ENCODE results near the gene ACO1. TPM values are rescaled to one million over a fixed set of nuclear protein-coding genes. Genes with fewer than 3 reads are reported as not detected.

The ACO1 gene
- total RNA-seq, 4 donors from 2014 or later = 10.0 to 39.5 (median 24.9) TPM

DNA sequence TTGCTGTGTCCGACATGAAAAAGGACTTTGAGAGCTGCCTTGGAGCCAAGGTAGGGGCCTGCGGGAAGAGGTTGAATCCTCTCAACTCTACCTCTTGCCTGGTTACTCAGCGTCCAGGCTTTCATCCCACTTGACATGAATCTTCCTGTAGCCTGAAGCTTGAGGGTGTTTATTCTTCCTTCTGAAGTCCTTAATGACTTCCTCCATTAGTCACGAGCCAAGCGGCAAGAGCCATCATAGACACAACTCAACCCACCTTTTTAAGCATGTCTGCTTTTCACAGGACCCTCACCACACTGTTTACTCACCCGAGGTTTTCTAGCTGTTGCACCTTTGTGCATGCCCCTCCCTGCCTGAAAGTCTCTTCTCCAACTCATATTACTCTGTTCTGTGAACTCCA, 40.2 kb downstream of the ACO1 start:
- Histone ChIP-seq H3K4me1 (no peaks in the 10 kb centered on the region), H3K27ac (no peak overlapping the region), H3K36me3 (no peaks in the 10 kb centered on the region), H3K9me3 (no peaks in the 10 kb centered on the region), H3K27me3 (no peaks in the 10 kb centered on the region), H3K4me3 (no peak overlapping the region)
- TF ChIP-seq CTCF (IDR thresholded peaks at IDR 0.05) (no peak), POLR2A (IDR thresholded peaks at IDR 0.05) (no peak)
- intact Hi-C loops (cut with DNase I; ENCODE audit: low total_unique reads) = no loop called here
- DNase-seq = no peak

- TF ChIP-seq CTCF (IDR thresholded peaks at IDR 0.05) (no peak), POLR2A (IDR thresholded peaks at IDR 0.05) (no peak)
- intact Hi-C loops (cut with DNase I; ENCODE audit: low total_unique reads) = no loop called here
- H3K9me3 ChIP-seq = no peaks in the 10 kb centered on the region
- H3K4me3 ChIP-seq = no peak overlapping the region
- H3K27ac ChIP-seq = no peak overlapping the region
- DNase-seq = no peak
- H3K36me3 ChIP-seq = no peaks in the 10 kb centered on the region
- H3K27me3 ChIP-seq = no peaks in the 10 kb centered on the region
- H3K4me1 ChIP-seq = no peaks in the 10 kb centered on the region
These were observed 42.0 kb downstream of the ACO1 start for GRCh38 chr9:32426278-32426939.

- no peak overlapping the region for H3K4me3 ChIP-seq
- TF ChIP-seq CTCF (IDR thresholded peaks at IDR 0.05) (no peak), POLR2A (IDR thresholded peaks at IDR 0.05) (no peak)
- H3K9me3 ChIP-seq = no peaks in the 10 kb centered on the region
- intact Hi-C loops (cut with DNase I; ENCODE audit: low total_unique reads) = no loop called here
- no peaks in the 10 kb centered on the region for H3K36me3 ChIP-seq
- DNase-seq = no peak
- H3K27me3 ChIP-seq = no peaks in the 10 kb centered on the region
- H3K27ac ChIP-seq = no peak overlapping the region
- no peaks in the 10 kb centered on the region for H3K4me1 ChIP-seq
These were observed 42.8 kb downstream of the ACO1 start for GRCh38 chr9:32427111-32427873.

DNA sequence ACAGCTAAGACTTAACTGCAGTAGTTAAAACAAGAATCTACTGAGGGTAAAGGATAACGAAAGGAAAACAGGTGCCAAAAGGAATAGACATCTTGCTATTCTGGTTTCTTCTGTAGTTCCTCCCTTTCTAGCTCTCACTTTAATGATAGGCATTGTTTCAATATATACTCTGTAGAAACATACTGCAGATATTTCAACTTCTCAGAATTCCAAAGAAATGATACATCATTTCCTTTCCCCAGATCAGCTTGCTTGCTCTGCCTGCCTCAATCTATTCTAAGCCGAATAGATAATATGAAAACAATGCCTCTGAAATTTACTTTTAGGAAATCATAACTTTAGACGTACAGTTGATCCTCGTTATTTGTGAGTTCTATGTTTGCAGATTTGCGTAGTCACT, 46.3 kb downstream of the ACO1 start:
- no peaks in the 10 kb centered on the region for H3K27me3 ChIP-seq
- no peaks in the 10 kb centered on the region for H3K4me1 ChIP-seq
- intact Hi-C loops (cut with DNase I; ENCODE audit: low total_unique reads) = no loop called here
- no peak for DNase-seq
- TF ChIP-seq CTCF (IDR thresholded peaks at IDR 0.05) (no peak), POLR2A (IDR thresholded peaks at IDR 0.05) (no peak)
- H3K4me3 ChIP-seq = no peak overlapping the region
- no peaks in the 10 kb centered on the region for H3K36me3 ChIP-seq
- H3K9me3 ChIP-seq = no peaks in the 10 kb centered on the region
- H3K27ac ChIP-seq = no peak overlapping the region

DNA sequence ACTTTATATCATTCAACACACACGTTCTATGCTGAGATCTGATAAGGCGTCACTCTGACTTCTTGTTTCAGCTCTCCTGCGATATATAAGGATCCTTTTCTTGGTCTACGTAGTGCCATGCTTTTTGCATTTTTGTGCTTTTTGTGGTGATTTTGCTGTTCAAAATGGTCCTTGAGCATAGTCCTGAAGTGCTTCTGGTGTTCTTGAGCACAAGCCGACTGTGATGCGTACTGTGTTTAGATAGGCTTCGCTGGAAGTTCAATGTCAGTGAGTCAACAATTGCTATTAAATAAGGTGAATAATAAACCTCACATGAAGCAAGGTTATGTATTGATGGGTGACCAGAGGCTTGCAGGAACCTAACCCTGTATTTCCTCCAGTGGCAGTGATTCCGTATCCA, 46.8 kb downstream of the ACO1 start:
- TF ChIP-seq CTCF (IDR thresholded peaks at IDR 0.05) (no peak), POLR2A (IDR thresholded peaks at IDR 0.05) (no peak)
- no peak overlapping the region for H3K27ac ChIP-seq
- intact Hi-C loops (cut with DNase I; ENCODE audit: low total_unique reads) = no loop called here
- no peaks in the 10 kb centered on the region for H3K9me3 ChIP-seq
- no peak for DNase-seq
- H3K4me1 ChIP-seq = no peaks in the 10 kb centered on the region
- H3K27me3 ChIP-seq = no peaks in the 10 kb centered on the region
- no peaks in the 10 kb centered on the region for H3K36me3 ChIP-seq
- H3K4me3 ChIP-seq = no peak overlapping the region
